Measurements from ENCODE around the gene PSMA7.

Gene PSMA7

GRCh38 chr20:62179162-62179504, 35.9 kb upstream of the PSMA7 start:
- Histone ChIP-seq H4K20me1 (ENCODE audit: insufficient read depth, low read length, poor library complexity, severe bottlenecking) (peaks cover 8% of the 10 kb centered on the region), H3K4me3 (ENCODE audit: low read length, poor library complexity, severe bottlenecking) (no peak overlapping the region), H3K79me2 (ENCODE audit: insufficient read depth, low read length) (peaks cover 22% of the 10 kb centered on the region), H3K36me3 (ENCODE audit: insufficient read depth, low read length) (peaks cover 16% of the 10 kb centered on the region; the same call in 1 of the 2 replicates), H3K4me1 (ENCODE audit: insufficient read depth, low read length, poor library complexity, severe bottlenecking) (peaks cover 17% of the 10 kb centered on the region), H3F3A (ENCODE audit: low read depth) (no peaks in the 10 kb centered on the region; the same call in 1 of the 2 replicates), H3K4me2 (ENCODE audit: low read depth, low read length, poor library complexity, severe bottlenecking) (no peak overlapping the region), H3K27me3 (ENCODE audit: insufficient read depth, low read length, poor library complexity, severe bottlenecking) (no peaks in the 10 kb centered on the region), H3K9ac (ENCODE audit: low read depth, low read length, poor library complexity, severe bottlenecking) (no peak overlapping the region), H3K9me3 (ENCODE audit: insufficient read depth, low read depth, low read length) (no peaks in the 10 kb centered on the region), H3K9me2 (replicated peaks; ENCODE audit: low read depth, low read length) (no peaks in the 10 kb centered on the region), H2AFZ (ENCODE audit: low read length) (no peak overlapping the region)
- TF ChIP-seq CTCF (conservative IDR thresholded peaks at IDR 0.05; ENCODE audit: low read length), result no peak
- TF ChIP-seq EZH2phosphoT487 (IDR thresholded peaks at IDR 0.05; ENCODE audit: borderline replicate concordance), result no peak

GRCh38 chr20:62178316-62179161, 35.3 kb upstream of the PSMA7 start:
- H3K9ac ChIP-seq (ENCODE audit: low read depth, low read length, poor library complexity, severe bottlenecking), result no peak overlapping the region
- H3K9me3 ChIP-seq (ENCODE audit: insufficient read depth, low read depth, low read length), result no peaks in the 10 kb centered on the region
- H3F3A ChIP-seq (ENCODE audit: low read depth), result no peaks in the 10 kb centered on the region; the same call in 1 of the 2 replicates
- peaks cover 5% of the 10 kb centered on the region for H4K20me1 ChIP-seq (ENCODE audit: insufficient read depth, low read length, poor library complexity, severe bottlenecking)
- peaks cover 16% of the 10 kb centered on the region for H3K79me2 ChIP-seq (ENCODE audit: insufficient read depth, low read length)
- no peak for TF ChIP-seq CTCF (conservative IDR thresholded peaks at IDR 0.05; ENCODE audit: low read length)
- H3K4me3 ChIP-seq (ENCODE audit: low read length, poor library complexity, severe bottlenecking), result no peak overlapping the region
- no peak overlapping the region for H3K4me2 ChIP-seq (ENCODE audit: low read depth, low read length, poor library complexity, severe bottlenecking)
- H3K4me1 ChIP-seq (ENCODE audit: insufficient read depth, low read length, poor library complexity, severe bottlenecking), result peaks cover 13% of the 10 kb centered on the region
- H2AFZ ChIP-seq (ENCODE audit: low read length), result no peak overlapping the region
- no peaks in the 10 kb centered on the region for H3K9me2 ChIP-seq (replicated peaks; ENCODE audit: low read depth, low read length)
- peaks cover 16% of the 10 kb centered on the region; the same call in 1 of the 2 replicates for H3K36me3 ChIP-seq (ENCODE audit: insufficient read depth, low read length)
- H3K27me3 ChIP-seq (ENCODE audit: insufficient read depth, low read length, poor library complexity, severe bottlenecking), result no peaks in the 10 kb centered on the region

GRCh38 chr20:62177307-62177706, 34.1 kb upstream of the PSMA7 start:
- no peak for TF ChIP-seq CTCF (conservative IDR thresholded peaks at IDR 0.05; ENCODE audit: low read length)
- no peak for TF ChIP-seq EZH2phosphoT487 (IDR thresholded peaks at IDR 0.05; ENCODE audit: borderline replicate concordance)

More at GRCh38 chr20:62177307-62177706, 34.1 kb upstream of the PSMA7 start:
- Histone ChIP-seq H3K4me2 (ENCODE audit: low read depth, low read length, poor library complexity, severe bottlenecking) (no peak overlapping the region), H3K36me3 (ENCODE audit: insufficient read depth, low read length) (peaks cover 16% of the 10 kb centered on the region; the same call in 1 of the 2 replicates), H3K4me3 (ENCODE audit: low read length, poor library complexity, severe bottlenecking) (no peak overlapping the region), H3K9me2 (replicated peaks; ENCODE audit: low read depth, low read length) (no peaks in the 10 kb centered on the region), H3K9me3 (ENCODE audit: insufficient read depth, low read depth, low read length) (no peaks in the 10 kb centered on the region), H3K9ac (ENCODE audit: low read depth, low read length, poor library complexity, severe bottlenecking) (no peak overlapping the region), H3F3A (ENCODE audit: low read depth) (no peaks in the 10 kb centered on the region; the same call in 1 of the 2 replicates), H3K27me3 (ENCODE audit: insufficient read depth, low read length, poor library complexity, severe bottlenecking) (no peaks in the 10 kb centered on the region), H3K79me2 (ENCODE audit: insufficient read depth, low read length) (peaks cover 7% of the 10 kb centered on the region), H2AFZ (ENCODE audit: low read length) (no peak overlapping the region), H3K4me1 (ENCODE audit: insufficient read depth, low read length, poor library complexity, severe bottlenecking) (peaks cover 7% of the 10 kb centered on the region), H4K20me1 (ENCODE audit: insufficient read depth, low read length, poor library complexity, severe bottlenecking) (no peaks in the 10 kb centered on the region)

All from Loucy (cell line).